ENCODE data around the gene CLDN24. TPM values are rescaled to one million over a fixed set of nuclear protein-coding genes. Genes with fewer than 3 reads are reported as not detected.

Gene CLDN24
- total RNA-seq, 1 donor from 2014 or later: not detected

GRCh38 chr4:183299464-183299863 lies 22.8 kb downstream of the CLDN24 start:
- TF ChIP-seq CTCF (conservative IDR thresholded peaks at IDR 0.05; ENCODE audit: low read depth, low read length): no peak
- DNase-seq (ENCODE audit: low read depth): no peak
- H3K4me3 ChIP-seq (ENCODE audit: low read depth, low read length): no peak overlapping the region

- no peak for TF ChIP-seq CTCF (conservative IDR thresholded peaks at IDR 0.05; ENCODE audit: low read depth, low read length)
- no peak overlapping the region for H3K4me3 ChIP-seq (ENCODE audit: low read depth, low read length)
- DNase-seq (ENCODE audit: low read depth): no peak
Observed at GRCh38 chr4:183297675-183298074, 24.6 kb downstream of the CLDN24 start.

GRCh38 chr4:183295711-183296110 lies 26.5 kb downstream of the CLDN24 start:
- H3K4me3 ChIP-seq (ENCODE audit: low read depth, low read length): no peak overlapping the region
- DNase-seq (ENCODE audit: low read depth): no peak
- TF ChIP-seq CTCF (conservative IDR thresholded peaks at IDR 0.05; ENCODE audit: low read depth, low read length): no peak

- DNase-seq (ENCODE audit: low read depth): no peak
- no peak overlapping the region for H3K4me3 ChIP-seq (ENCODE audit: low read depth, low read length)
- no peak for TF ChIP-seq CTCF (conservative IDR thresholded peaks at IDR 0.05; ENCODE audit: low read depth, low read length)
Observed at GRCh38 chr4:183291070-183291469, 31.2 kb downstream of the CLDN24 start.

GRCh38 chr4:183289688-183290087 lies 32.5 kb downstream of the CLDN24 start:
- no peak for TF ChIP-seq CTCF (conservative IDR thresholded peaks at IDR 0.05; ENCODE audit: low read depth, low read length)
- no peak for DNase-seq (ENCODE audit: low read depth)
- no peak overlapping the region for H3K4me3 ChIP-seq (ENCODE audit: low read depth, low read length)

- DNase-seq (ENCODE audit: low read depth): no peak
- H3K4me3 ChIP-seq (ENCODE audit: low read depth, low read length): no peak overlapping the region
- no peak for TF ChIP-seq CTCF (conservative IDR thresholded peaks at IDR 0.05; ENCODE audit: low read depth, low read length)
Observed at GRCh38 chr4:183288955-183289354, 33.3 kb downstream of the CLDN24 start.

- H3K4me3 ChIP-seq (ENCODE audit: low read depth, low read length): peak overlapping the region; percentile 26
- DNase-seq (ENCODE audit: low read depth): peak; percentile 39
- no peak for TF ChIP-seq CTCF (conservative IDR thresholded peaks at IDR 0.05; ENCODE audit: low read depth, low read length)
Observed at GRCh38 chr4:183287677-183288076, 34.5 kb downstream of the CLDN24 start.

Measured in epithelial cell of proximal tubule (primary cell).